Left cardiac atrium (tissue), 2 donors: ENCODE measurements around the gene DOK3. TPM values are rescaled to one million over a fixed set of nuclear protein-coding genes. Genes with fewer than 3 reads are reported as not detected.

Experiments used
- total RNA-seq, 2 donors: library from RNA; stranded (reverse); fragmentation: NEBNext Ultra II Directional; extraction: Animal tissue kit (Norgen Biotek cat#: 25700); gene quantifications; one replicate each; pipeline ENCODE4 v1.2.1, GENCODE V29; 2021
- donor health status: DM: no; HTN: yes; CAD: no; lungs with severe emphysema.
- donor health status: DM: yes; HTN: yes; CAD: no.

Gene DOK3
- total RNA-seq, 2 donors from 2014 or later = 5.3 to 9.0 TPM

Other genes with a start within 250 kb of the DOK3 start
- 10 to 100 TPM; 18.8 to 20.1 TPM for gene RAB24, start 206.1 kb downstream of the DOK3 start, total RNA-seq
- 10 to 100 TPM; 52.6 to 64.0 TPM for gene PRELID1, start 206.0 kb downstream of the DOK3 start, total RNA-seq
- gene MXD3, start 197.9 kb downstream of the DOK3 start, total RNA-seq = 1 to 10 TPM; 2.8 to 3.4 TPM
- gene LMAN2, start 158.2 kb downstream of the DOK3 start, total RNA-seq = 10 to 100 TPM; 76.4 to 77.7 TPM
- 1 to 10 TPM; 3.7 to 4.7 TPM for gene RGS14, start 151.9 kb downstream of the DOK3 start, total RNA-seq
- gene SLC34A1, start 125.4 kb downstream of the DOK3 start, total RNA-seq = not detected
- gene PFN3, start 109.2 kb downstream of the DOK3 start, total RNA-seq = not detected
- gene F12, start 100.3 kb downstream of the DOK3 start, total RNA-seq = under 1 TPM; 0.27 to 0.39 TPM
- gene GRK6, start 83.2 kb downstream of the DOK3 start, total RNA-seq = 10 to 100 TPM; 14.6 to 20.1 TPM
- gene PRR7, start 63.0 kb downstream of the DOK3 start, total RNA-seq = 1 to 10 TPM in 1 of 2 donors, under 1 TPM in 1; 0.59 to 1.6 TPM
- gene DBN1, start 36.2 kb downstream of the DOK3 start, total RNA-seq = 10 to 100 TPM; 30.2 to 55.1 TPM
- gene PDLIM7, start 12.2 kb downstream of the DOK3 start, total RNA-seq = 10 to 100 TPM; 50.5 to 94.5 TPM
- gene DDX41, start 7.1 kb upstream of the DOK3 start, total RNA-seq = 10 to 100 TPM; 33.1 to 53.5 TPM
- 10 to 100 TPM; 26.1 to 30.1 TPM for gene FAM193B, start 44.7 kb upstream of the DOK3 start, total RNA-seq
- gene TMED9, start 82.4 kb upstream of the DOK3 start, total RNA-seq = 100 to 1,000 TPM; 101 to 131 TPM
- 10 to 100 TPM; 14.5 to 20.4 TPM for gene B4GALT7, start 90.3 kb upstream of the DOK3 start, total RNA-seq